Measurements from ENCODE around the gene DRD4.
"Not testable (repeated sequence)": the region's sequence is repeated elsewhere in the genome, so short reads cannot be mapped to it uniquely, and the experiment has no call there.

Gene DRD4

GRCh38 chr11:673866-674265 lies 36.8 kb downstream of the DRD4 start:
- no peak for DNase-seq (ENCODE audit: low read depth in 2 of 3, low spot score in 1 of 3)

- no peak for DNase-seq (ENCODE audit: low read depth in 2 of 3, low spot score in 1 of 3)
Measured at GRCh38 chr11:674406-674805, 37.3 kb downstream of the DRD4 start.

DNA sequence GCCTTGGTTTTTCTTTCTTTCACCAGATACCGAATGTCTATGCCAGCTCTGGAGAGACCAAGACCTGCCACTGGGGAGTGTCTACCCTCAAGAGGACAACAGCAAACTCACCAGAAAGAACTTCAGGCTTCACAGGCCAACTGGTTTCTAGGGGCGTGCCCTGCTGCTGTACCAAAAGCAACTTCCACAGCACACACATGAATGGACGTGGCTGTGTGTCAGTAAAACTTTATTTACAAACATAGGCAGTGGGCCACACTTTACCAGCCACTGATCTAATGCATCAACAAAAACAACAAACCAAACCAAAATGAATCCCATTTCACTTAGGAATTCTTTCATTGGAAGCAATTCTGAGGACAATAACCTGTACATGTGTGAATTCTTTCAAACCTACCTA lies 41.2 kb downstream of the DRD4 start:
- no peak for DNase-seq (ENCODE audit: low read depth in 2 of 3, low spot score in 1 of 3)

GRCh38 chr11:679271-680207 lies 42.5 kb downstream of the DRD4 start:
- no peak for DNase-seq (ENCODE audit: low read depth in 2 of 3, low spot score in 1 of 3)

DNA sequence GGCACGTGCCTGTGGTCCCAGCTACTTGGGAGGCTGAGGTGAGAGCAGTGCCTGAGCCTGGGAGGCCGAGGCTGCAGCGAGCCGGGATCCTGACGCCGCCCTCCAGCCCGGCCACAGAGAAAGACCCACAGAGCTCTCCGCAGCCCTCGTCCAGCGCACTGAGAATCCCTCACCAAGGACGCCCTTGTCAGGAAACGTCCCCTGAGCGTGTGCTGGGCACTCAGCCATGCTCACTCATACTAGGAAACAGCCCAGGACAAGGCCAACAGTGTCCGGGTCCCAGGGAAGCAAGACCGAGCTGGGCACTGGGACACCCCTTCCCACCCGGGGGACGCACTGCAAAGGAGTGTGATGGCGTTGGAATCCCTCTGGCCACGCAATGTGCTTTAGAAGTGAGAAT lies 43.4 kb downstream of the DRD4 start:
- DNase-seq (ENCODE audit: low read depth in 2 of 3, low spot score in 1 of 3): no peak

GRCh38 chr11:680970-681369 lies 43.9 kb downstream of the DRD4 start:
- no peak for DNase-seq (ENCODE audit: low read depth in 2 of 3, low spot score in 1 of 3)

- no peak for DNase-seq (ENCODE audit: low read depth in 2 of 3, low spot score in 1 of 3)
Measured at GRCh38 chr11:686451-687243, 49.6 kb downstream of the DRD4 start.

DNA sequence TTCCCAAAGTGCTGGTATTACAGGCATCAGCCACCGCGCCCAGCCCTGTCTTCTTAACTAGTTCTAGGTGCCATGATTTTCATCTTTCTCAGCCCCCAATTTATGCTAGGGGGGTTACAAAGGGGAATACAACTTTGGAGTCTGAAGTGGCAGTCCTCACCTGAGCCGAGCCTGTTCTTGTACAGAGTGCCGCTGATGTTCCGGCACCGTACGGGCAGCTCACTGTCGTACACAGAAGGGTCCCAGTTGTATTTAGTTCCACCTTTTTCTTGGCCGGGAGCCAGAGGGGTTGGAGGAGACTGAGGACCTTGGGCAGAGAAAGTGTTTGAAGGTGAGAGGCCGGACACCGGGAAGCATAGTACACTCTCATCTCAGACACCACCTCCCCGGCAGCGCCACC lies 50.7 kb downstream of the DRD4 start:
- no peak for DNase-seq (ENCODE audit: low read depth in 2 of 3, low spot score in 1 of 3)

GRCh38 chr11:688681-689080 lies 51.6 kb downstream of the DRD4 start:
- no peak for DNase-seq (ENCODE audit: low read depth in 2 of 3, low spot score in 1 of 3)

DNA sequence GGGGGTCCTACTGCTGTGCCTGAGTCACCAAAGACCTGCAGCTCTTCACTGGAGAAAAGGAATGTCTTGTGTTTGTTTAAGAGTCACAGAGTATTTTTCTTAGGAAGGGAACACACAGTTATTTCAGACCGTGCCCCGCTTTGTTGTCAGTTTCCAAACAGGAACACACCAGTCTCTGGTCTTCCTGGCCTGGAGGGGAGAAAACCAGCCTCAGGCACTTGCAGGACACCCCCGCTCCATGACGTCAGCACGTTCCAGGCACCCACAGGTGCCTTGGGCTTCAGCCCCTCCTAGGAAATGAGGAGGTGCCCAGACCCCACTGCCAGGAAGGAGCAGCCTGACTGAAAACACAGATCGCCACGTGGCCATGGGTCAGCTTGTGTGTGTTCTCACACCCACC lies 52.6 kb downstream of the DRD4 start:
- DNase-seq (ENCODE audit: low read depth in 2 of 3, low spot score in 1 of 3): no peak

DNA sequence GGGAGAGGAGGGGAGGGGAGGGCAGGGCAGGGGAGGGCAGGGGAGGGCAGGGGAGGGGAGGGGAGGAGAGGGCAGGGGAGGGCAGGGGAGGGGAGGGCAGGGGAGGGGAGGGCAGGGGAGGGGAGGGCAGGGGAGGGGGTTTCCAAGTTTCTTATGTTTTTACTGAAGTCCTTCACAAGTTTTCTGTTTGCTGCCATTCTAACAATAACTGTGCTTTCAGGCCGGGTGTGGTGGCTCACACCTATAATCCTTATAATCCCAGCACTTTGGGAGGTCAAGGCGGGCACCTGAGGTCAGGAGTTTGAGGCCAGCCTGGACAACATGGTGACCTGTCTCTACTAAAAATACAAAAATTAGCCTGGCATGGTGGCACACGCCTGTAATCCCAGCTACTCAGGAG lies 53.2 kb downstream of the DRD4 start:
- not testable (repeated sequence) for DNase-seq (ENCODE audit: low read depth in 2 of 3, low spot score in 1 of 3)

All from stimulated activated CD4-positive, alpha-beta T cell treated with anti-CD3 and anti-CD28 coated beads, Interleukin-12 subunit alpha, Interleukin-12 subunit beta, amount 100 ng/mL, for 48 hours (primary cell).